C4-2B (cell line): ENCODE data around the gene SNRK.

Experiments used
- ZFX ChIP-seq: fragments of 450-650 bp; IDR thresholded peaks from 2 replicates; pipeline ENCODE4 v1.6.1; 2017
- TF ChIP-seq, protein P1 (sequence below): fragments of 450-650 bp; conservative IDR thresholded peaks from 2 replicates; pipeline ENCODE4 v1.5.1; 2017; ENCODE audit warnings: mild to moderate bottlenecking

DNA sequence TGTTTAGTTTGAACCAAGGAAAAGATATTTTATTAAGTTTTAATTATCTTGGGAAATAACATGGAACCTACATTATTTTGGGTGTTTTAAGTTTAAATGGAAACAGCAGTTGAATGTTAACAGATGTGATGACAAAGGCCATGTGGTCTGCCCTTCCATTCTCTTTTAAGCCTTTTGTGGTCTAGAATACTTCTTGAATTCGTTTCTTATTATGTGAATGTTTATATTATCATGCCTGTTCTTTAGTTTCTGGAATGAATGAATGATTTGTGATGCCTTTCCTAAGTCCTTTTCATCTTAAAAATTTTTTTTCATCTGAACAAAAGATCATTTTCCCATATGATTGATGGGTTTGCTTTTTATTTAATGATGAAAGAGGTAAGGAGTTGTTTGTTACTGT is 44.6 kb downstream of the SNRK start:
- TF ChIP-seq, protein P1, sequence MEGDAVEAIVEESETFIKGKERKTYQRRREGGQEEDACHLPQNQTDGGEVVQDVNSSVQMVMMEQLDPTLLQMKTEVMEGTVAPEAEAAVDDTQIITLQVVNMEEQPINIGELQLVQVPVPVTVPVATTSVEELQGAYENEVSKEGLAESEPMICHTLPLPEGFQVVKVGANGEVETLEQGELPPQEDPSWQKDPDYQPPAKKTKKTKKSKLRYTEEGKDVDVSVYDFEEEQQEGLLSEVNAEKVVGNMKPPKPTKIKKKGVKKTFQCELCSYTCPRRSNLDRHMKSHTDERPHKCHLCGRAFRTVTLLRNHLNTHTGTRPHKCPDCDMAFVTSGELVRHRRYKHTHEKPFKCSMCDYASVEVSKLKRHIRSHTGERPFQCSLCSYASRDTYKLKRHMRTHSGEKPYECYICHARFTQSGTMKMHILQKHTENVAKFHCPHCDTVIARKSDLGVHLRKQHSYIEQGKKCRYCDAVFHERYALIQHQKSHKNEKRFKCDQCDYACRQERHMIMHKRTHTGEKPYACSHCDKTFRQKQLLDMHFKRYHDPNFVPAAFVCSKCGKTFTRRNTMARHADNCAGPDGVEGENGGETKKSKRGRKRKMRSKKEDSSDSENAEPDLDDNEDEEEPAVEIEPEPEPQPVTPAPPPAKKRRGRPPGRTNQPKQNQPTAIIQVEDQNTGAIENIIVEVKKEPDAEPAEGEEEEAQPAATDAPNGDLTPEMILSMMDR = no peak
- no peak for TF ChIP-seq ZFX
